ENCODE measurements around the gene PTPRD. TPM values are rescaled to one million over a fixed set of nuclear protein-coding genes. Genes with fewer than 3 reads are reported as not detected.
A peak's percentile ranks its signal among the peaks of the same experiment; 100 is the strongest.

Gene PTPRD
- total RNA-seq, 2 experiments from 2014 or later, result 0.03 TPM; not detected in 1

DNA sequence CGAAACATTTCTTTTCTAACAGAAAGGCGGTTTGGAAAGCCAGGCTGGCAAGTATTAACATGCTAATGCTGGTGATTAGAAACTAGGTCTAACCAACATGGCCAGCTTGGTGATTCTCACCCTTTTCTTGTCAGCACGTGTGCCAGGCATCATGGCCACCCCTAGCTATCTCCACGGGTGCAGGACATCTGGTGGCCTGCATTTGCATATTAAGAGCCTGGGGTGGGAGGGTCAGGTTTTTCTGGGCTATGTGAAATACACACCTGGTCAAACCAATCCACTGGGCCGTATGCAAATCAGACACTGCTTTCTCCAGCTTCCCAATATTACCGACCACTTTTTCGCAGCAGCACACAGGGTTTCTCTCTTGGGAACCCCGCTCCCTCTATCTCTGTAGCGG is 612.1 kb downstream of the PTPRD start:
- Histone ChIP-seq H3K4me3 (ENCODE audit: low read depth, low read length, poor library complexity, severe bottlenecking) (no peak overlapping the region), H3K9me3 (ENCODE audit: low read length) (no peaks in the 10 kb centered on the region), H3K36me3 (ENCODE audit: insufficient read depth, low read length) (no peaks in the 10 kb centered on the region), H3K4me2 (ENCODE audit: low read length) (no peak overlapping the region), H4K20me1 (ENCODE audit: insufficient read depth, low read length) (no peaks in the 10 kb centered on the region), H3K9me2 (ENCODE audit: insufficient read depth, low read length) (no peaks in the 10 kb centered on the region), H3K4me1 (ENCODE audit: insufficient read depth, low read length, poor library complexity, severe bottlenecking) (peaks cover 6% of the 10 kb centered on the region), H3K79me2 (ENCODE audit: insufficient read depth, low read depth, low read length) (no peaks in the 10 kb centered on the region), H2AFZ (ENCODE audit: low read length) (no peak overlapping the region), H3K27ac (ENCODE audit: low read depth, low read length, poor library complexity, severe bottlenecking) (no peak overlapping the region)
- ChIA-PET CTCF (ENCODE audit: unreplicated experiment) (no interaction called here), POLR2A (interaction anchor here (0.6 kb wide), 1 partner anchor 105 kb away, joined by 3 read pairs; no protein-coding TSS in a partner anchor)
- DNase-seq (ENCODE audit: low spot score), result no peak
- TF ChIP-seq, protein P1, sequence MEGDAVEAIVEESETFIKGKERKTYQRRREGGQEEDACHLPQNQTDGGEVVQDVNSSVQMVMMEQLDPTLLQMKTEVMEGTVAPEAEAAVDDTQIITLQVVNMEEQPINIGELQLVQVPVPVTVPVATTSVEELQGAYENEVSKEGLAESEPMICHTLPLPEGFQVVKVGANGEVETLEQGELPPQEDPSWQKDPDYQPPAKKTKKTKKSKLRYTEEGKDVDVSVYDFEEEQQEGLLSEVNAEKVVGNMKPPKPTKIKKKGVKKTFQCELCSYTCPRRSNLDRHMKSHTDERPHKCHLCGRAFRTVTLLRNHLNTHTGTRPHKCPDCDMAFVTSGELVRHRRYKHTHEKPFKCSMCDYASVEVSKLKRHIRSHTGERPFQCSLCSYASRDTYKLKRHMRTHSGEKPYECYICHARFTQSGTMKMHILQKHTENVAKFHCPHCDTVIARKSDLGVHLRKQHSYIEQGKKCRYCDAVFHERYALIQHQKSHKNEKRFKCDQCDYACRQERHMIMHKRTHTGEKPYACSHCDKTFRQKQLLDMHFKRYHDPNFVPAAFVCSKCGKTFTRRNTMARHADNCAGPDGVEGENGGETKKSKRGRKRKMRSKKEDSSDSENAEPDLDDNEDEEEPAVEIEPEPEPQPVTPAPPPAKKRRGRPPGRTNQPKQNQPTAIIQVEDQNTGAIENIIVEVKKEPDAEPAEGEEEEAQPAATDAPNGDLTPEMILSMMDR (conservative IDR thresholded peaks at IDR 0.05; ENCODE audit: low read length), result no peak
- TF ChIP-seq EZH2phosphoT487 (IDR thresholded peaks at IDR 0.05; ENCODE audit: borderline replicate concordance, low read depth, low read length), result no peak
- no TSS peak for BruUV-seq (replicated peaks)
- intact Hi-C loops (cut with micrococcal nuclease; ENCODE audit: unreplicated experiment), result no loop called here

DNA sequence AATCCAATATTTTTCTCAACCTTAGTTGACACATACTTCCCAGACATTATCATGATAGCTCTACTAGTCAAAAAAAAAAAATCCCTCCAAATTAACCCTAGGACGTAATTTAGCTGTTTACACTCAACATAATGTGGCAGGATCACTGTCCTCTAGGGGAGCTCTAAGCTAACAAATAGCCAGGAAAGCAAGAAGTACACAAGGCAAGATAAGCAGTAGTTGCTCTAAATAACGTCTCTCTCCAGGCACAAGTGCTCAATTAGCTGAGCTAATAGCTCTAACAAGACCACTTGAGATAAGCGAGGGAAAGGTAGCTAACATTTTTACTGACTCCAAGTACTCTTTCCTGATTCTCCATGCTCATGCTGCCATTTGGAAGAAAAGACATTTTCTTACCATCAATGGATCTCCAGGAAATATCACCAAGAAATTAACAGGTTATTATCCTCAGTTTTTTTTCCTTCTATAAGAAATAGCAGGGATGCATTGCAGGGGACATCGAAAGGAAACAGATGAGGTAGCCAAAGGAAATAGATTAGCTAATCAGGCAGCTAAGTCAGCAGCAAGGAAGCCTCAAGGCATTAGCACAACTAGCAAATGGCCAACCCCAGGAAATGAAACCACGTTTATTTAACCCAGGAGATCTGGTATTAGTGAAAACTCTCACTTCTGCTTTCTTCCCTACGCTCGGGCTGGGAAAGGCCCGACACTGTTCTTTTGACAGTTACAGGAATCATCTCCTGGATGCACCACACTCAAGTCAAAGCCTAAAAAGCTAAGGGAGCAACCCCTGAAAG is 614.1 kb downstream of the PTPRD start:
- ChIA-PET POLR2A (interaction anchor here (0.6 kb wide), 1 partner anchor 763 kb away, joined by 3 read pairs; no protein-coding TSS in a partner anchor), CTCF (ENCODE audit: unreplicated experiment) (no interaction called here)
- peak; percentile 4 for DNase-seq (ENCODE audit: low spot score)
- no peaks in the 10 kb centered on the region for H3K9me2 ChIP-seq (ENCODE audit: insufficient read depth, low read length)
- no peaks in the 10 kb centered on the region for H3K36me3 ChIP-seq (ENCODE audit: insufficient read depth, low read length)
- H3K9me3 ChIP-seq (ENCODE audit: low read length), result no peaks in the 10 kb centered on the region
- no TSS peak for BruUV-seq (replicated peaks)
- peaks cover 6% of the 10 kb centered on the region for H3K4me1 ChIP-seq (ENCODE audit: insufficient read depth, low read length, poor library complexity, severe bottlenecking)
- TF ChIP-seq, protein P1 (conservative IDR thresholded peaks at IDR 0.05; ENCODE audit: low read length), result peak; percentile 70
- TF ChIP-seq EZH2phosphoT487 (IDR thresholded peaks at IDR 0.05; ENCODE audit: borderline replicate concordance, low read depth, low read length), result no peak
- no peak overlapping the region for H2AFZ ChIP-seq (ENCODE audit: low read length)
- H4K20me1 ChIP-seq (ENCODE audit: insufficient read depth, low read length), result no peaks in the 10 kb centered on the region
- intact Hi-C loops (cut with micrococcal nuclease; ENCODE audit: unreplicated experiment), result no loop called here
- H3K79me2 ChIP-seq (ENCODE audit: insufficient read depth, low read depth, low read length), result no peaks in the 10 kb centered on the region
- no peak overlapping the region; the same call in 1 of the 2 replicates for H3K4me2 ChIP-seq (ENCODE audit: low read length)
- H3K27ac ChIP-seq (ENCODE audit: low read depth, low read length, poor library complexity, severe bottlenecking), result no peak overlapping the region
- no peak overlapping the region for H3K4me3 ChIP-seq (ENCODE audit: low read depth, low read length, poor library complexity, severe bottlenecking)

DNA sequence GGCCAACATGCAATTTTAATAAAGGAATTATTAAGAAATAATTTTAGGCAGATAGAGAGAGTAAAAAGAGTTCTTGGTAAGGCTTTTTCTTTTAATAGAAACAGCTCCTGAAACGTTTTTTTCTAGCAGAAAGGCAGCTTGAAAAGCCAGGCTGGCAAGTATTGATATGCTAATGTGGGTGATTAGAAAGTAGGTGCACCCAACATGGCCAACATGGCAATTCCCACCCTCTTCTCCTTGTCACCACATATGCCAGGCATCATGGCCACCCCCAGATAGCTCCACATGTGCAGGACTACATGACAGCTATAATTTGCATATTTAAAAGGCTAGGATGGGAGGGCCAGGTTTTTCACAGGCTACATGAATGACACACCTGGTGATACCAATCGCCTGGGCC is 615.2 kb downstream of the PTPRD start:
- Histone ChIP-seq H2AFZ (ENCODE audit: low read length) (no peak overlapping the region), H3K4me2 (ENCODE audit: low read length) (no peak overlapping the region), H3K4me3 (ENCODE audit: low read depth, low read length, poor library complexity, severe bottlenecking) (no peak overlapping the region), H3K36me3 (ENCODE audit: insufficient read depth, low read length) (no peaks in the 10 kb centered on the region), H4K20me1 (ENCODE audit: insufficient read depth, low read length) (no peaks in the 10 kb centered on the region), H3K9me3 (ENCODE audit: low read length) (no peaks in the 10 kb centered on the region), H3K27ac (ENCODE audit: low read depth, low read length, poor library complexity, severe bottlenecking) (no peak overlapping the region), H3K4me1 (ENCODE audit: insufficient read depth, low read length, poor library complexity, severe bottlenecking) (peaks cover 6% of the 10 kb centered on the region), H3K9me2 (ENCODE audit: insufficient read depth, low read length) (no peaks in the 10 kb centered on the region), H3K79me2 (ENCODE audit: insufficient read depth, low read depth, low read length) (no peaks in the 10 kb centered on the region)
- POLR2A ChIA-PET, result interaction anchor here (0.6 to 0.7 kb wide), 2 partner anchors 222 to 649 kb away, joined by 3 to 5 read pairs; no protein-coding TSS in a partner anchor
- intact Hi-C loops (cut with micrococcal nuclease; ENCODE audit: unreplicated experiment), result no loop called here
- TF ChIP-seq EZH2phosphoT487 (IDR thresholded peaks at IDR 0.05; ENCODE audit: borderline replicate concordance, low read depth, low read length), result no peak
- TF ChIP-seq, protein P1 (conservative IDR thresholded peaks at IDR 0.05; ENCODE audit: low read length), result no peak
- DNase-seq (ENCODE audit: low spot score), result no peak
- CTCF ChIA-PET (ENCODE audit: unreplicated experiment), result no interaction called here
- BruUV-seq (replicated peaks), result no TSS peak

Measured in OCI-LY7 (cell line).